Activated CD8-positive, alpha-beta memory T cell treated with anti-CD3 and anti-CD28 coated beads for 48 hours (primary cell): Measurements from ENCODE around the gene MED17.
"Not testable (repeated sequence)": the region's sequence is repeated elsewhere in the genome, so short reads cannot be mapped to it uniquely, and the experiment has no call there.

Source experiments
- DNase-seq, 3 experiments: peaks; one replicate each; pipeline ENCODE4 v3.0.0-alpha.2; 2020; ENCODE audit warnings: low read depth in 2 of 3, low spot score in 2 of 3

MED17 gene

GRCh38 chr11:93784145-93784934 lies at the start of gene MED17:
TSS of gene MED17 (plus strand) at chr11:93784282. CDS start at chr11:93784514, 232 bp downstream.
- peak; percentile 53 to 74 (median 71) for DNase-seq

- no peak for DNase-seq
These were observed 49.5 kb upstream of the MED17 start for GRCh38 chr11:93734427-93735222.

DNA sequence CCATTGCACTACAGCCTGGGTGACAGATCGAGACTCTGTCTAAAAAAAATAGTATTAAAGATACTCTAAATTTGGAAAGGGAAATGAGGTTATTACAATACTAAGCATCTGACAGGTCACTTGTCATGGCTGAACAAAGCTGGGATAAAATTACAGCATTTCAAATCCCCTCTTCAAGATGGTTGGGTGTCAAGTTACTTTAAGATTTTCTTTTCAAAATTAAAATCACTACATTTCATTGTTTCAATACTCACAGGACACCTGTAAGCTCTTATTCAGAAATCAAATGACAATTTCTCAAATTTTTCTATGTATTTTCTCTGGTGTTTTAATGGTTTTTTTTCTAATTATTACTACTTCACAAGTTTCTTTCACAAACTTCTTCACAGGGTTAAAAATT lies 48.5 kb upstream of the MED17 start:
- no peak for DNase-seq

- DNase-seq: no peak
These were observed 48.0 kb upstream of the MED17 start for GRCh38 chr11:93736129-93736528.

DNA sequence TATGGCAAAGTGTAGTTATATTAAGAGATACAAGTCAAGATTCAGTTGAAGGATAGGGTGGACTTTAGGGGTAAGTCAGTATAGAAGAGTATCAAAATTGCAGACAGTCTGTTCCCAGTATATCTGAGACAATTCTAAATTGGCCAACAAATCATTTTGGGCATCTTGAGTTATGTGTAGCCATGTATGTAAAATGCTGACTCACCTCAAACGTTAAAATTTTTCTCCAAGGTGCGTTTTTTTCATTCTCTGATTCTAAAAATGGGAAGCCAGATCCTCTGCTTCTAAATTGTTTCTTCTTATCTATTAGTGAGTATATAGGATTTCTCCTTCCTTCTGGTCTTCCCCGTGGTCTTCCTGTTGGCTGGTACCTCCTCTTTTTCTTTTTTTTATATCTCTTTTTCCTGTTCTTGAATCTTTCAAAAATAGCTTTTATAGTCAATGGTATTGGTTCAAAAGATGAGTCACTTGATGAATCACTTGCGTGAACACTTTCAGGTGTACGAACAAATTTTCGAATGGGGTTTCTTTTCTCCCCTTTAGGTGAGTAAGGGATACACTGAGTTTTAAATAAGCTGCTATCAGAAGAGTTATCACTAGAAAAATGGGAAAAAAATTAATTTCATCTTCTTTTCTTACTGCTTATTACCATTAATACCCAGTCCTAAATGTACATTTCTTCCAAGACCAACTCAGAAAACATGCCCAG lies 46.0 kb upstream of the MED17 start:
- DNase-seq: no peak

- no peak for DNase-seq
These were observed 45.4 kb upstream of the MED17 start for GRCh38 chr11:93738647-93739081.

- peak in 1 of 3 experiments; percentile 18 for DNase-seq
These were observed 43.9 kb upstream of the MED17 start for GRCh38 chr11:93740031-93740729.

DNA sequence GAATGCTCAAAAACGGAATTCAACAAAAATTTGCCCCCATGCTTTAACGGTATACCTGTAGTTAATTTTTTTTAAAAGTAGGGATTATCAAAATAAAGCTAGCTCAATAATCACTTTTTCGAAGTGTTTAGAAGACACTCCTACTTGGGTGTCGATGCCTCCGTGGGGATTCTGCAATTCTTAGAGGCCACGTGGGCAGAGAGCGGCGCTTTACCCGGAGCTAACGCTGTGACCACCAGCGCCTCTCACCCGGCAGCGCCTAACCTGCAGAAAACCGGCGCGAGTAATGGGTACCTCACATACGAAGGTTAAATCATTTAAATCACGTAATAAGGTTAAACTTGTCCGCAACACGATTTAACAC lies 43.4 kb upstream of the MED17 start:
- no peak for DNase-seq

- DNase-seq: peak; percentile 76 to 94 (median 80)
These were observed 42.8 kb upstream of the MED17 start, which contains the start of the genes C11orf54 and TAF1D for GRCh38 chr11:93741094-93741881. TSS of gene C11orf54 (plus strand) at chr11:93741672. CDS start at chr11:93747394, 5,722 bp downstream. TSS of gene TAF1D (minus strand) at chr11:93741495. CDS start at chr11:93739304, 2,191 bp downstream.

DNA sequence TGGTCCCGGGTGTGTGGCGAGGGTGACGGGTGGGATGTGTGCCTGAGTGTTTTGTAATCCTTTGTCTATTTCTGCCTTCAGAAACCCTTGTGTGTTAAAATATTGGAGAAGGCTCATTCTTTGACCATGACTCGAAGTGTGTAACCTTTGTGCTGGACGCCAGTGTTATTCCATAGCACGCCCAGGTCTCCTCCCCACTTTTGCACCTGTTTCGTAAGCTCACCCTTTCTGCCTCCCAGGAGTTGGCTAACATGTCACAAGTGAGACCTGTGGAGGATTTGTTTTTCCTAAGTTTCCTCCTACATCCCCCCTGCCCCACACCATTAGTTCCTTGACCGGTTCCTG lies 42.2 kb upstream of the MED17 start:
- DNase-seq: no peak

DNA sequence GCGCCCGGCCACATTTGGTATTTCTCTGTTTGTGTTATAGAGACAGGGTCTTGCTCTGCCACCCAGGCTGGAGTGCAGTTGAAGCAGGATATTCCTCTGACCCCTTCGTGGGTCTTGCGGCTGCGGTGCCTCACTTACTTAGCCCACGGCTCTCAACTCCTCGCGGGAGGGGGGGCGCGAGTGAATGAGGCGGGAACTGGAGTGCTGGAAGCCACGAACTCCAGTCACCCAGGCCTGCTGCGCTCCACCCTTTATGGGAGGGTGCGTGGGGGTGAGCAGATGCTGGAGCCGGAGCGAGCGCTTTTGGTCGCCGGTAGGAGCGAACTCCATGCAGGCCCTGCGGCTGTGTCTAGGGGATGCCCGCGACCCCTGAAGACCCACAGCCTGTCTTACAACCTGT lies 40.8 kb upstream of the MED17 start:
- DNase-seq: no peak

DNA sequence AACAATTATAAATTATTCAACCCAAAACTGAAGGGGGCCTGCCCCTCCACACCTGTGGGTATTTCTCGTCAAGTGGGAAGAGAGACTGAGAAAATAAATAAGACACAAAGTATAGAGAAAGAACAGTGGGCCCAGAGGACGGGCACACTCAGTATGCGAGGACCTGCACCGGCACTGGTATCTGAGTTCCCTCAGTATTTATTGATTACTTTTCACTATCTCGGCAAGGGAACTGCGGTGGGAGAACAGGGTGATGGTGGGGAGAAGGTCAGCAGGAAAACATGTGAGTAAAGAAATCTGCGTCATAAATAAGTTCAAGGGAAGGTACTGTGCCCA lies 39.4 kb upstream of the MED17 start:
- DNase-seq: no peak

DNA sequence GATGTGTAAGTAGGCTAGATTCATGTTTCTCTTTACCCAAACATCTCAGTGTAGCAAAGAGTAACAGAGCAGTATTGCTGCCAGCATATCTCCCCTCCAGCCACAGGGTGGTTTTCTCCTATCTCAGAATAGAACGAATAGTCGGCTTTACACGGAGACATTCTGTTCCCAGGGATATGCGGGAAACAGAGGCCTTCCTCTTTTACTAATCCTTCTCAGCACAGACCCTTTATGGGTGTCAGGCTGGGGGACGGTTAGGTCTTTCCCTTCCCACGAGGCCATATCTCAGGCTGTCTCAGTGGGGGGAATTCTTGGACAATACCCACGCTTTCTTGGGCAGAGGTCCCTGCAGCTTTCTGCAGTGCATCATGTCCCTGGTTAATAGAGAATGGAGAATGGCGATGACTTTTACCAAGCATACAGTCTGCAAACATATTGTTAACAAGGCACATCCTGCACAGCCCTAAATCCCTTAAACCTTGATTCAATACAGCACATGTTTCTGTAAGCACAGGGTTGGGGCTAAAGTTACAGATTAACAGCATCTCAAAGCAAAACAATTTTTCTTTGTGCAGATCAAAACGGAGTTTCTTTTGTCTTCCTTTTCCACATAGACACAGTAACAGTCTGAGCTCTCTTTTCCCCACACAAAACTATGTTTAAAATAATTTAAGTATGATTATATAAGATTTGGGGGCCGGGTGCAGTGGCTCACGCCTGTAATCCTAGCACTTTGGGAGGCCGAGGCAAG lies 38.9 kb upstream of the MED17 start:
- not testable (repeated sequence) for DNase-seq

- no peak for DNase-seq
These were observed 38.0 kb upstream of the MED17 start for GRCh38 chr11:93746101-93746500.

DNA sequence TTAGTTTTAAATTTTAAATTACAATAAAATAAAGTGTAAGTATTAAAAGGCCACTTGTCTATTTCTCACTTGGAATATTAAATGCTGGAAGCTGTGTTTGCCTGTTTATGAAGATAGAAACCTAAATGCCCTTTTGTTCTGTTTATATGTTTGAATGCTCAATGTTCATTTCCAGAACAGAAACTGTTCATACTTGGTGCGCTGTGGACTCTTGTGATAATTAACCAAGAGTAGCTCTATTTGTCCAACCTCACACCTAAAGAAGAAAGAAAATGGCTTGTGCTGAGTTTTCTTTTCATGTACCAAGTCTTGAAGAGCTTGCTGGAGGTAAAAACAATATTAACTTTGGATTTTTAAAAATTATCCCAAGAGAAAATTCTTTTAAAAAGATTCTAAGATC lies 37.0 kb upstream of the MED17 start:
- no peak for DNase-seq

DNA sequence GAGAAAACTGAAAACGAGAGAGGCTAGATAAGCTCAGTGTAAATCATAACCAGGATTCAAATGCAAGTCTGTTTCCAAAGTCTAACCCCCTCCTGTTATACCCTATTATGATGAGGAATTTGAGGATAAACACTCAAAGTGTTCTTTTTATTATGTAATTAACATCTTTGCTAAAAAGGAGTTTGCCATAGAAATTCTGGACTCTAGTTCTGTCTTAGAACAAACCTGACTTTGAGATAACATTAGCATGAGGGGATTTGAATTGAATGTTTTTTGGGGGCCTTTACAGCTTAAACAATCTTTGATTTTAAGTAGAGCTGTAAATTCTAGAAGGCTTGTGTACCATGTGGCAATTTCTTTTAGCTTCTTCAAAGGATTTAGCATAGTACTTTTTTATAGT lies 33.1 kb upstream of the MED17 start:
- DNase-seq: no peak

DNA sequence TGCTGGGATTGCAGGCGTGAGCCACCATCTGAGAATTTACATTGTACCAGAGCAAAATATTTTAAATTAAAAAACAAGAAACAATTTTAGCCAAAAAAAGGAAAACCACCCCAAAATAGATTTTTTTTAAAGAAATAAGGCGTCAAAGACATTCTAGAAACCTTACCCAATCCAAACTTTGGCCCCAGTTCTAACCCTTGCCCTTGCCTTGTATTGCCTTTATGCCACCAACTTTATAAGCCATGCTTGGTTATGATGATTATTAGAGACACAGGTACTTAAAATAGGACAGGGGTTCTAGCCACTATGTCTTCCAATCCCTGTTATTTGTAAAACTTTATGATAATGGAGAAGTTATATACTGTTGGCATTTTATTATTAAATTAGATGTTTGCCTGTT lies 30.8 kb upstream of the MED17 start:
- no peak for DNase-seq

DNA sequence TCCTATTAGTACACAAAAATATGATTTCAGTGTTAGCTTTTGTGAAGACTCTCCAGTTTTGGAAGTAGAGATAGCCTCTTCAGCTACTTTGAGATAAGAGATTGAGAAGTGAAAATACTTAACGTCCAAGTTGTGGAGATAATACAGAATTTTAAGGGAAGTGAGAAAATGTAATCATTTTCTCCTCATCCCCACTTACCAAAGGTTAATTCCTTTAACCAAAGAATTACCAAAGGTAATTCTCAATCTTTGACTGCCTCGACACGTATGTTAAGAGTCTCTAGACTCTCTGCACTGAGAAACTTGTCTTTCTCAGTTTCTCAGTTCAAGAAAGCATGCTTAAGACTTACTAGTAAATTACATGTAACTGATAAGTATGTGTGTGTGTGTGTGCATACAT lies 27.3 kb upstream of the MED17 start:
- DNase-seq: no peak

DNA sequence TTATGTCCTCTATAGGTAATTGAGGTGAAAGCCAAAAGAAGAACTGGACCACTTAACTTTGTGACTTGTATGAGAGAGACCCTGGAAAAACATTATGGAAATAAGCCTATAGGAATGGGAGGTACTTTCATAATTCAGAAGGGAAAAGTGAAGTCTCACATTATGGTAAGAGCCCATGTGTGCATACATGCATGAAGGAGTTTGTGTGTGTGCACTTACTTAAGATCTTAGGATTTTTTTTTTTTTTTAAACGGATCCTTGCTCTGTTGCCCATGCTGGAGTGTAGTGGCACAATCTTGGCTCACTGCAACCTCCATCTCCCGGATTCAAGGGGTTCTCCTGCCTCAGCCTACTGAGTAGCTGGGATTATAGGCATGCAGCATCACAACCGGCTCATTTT lies 26.8 kb upstream of the MED17 start:
- no peak for DNase-seq
